ENCODE data around the gene ASAP3.

- TF ChIP-seq POLR2A (IDR thresholded peaks at IDR 0.05) (no peak), CTCF (IDR thresholded peaks at IDR 0.05 in 8 of 11, conservative IDR thresholded peaks at IDR 0.05 in 3 of 11) (no peak)
Observed at GRCh38 chr1:23480187-23481025, 3.6 kb downstream of the ASAP3 start.
